ENCODE data around the gene CRB2.

DNA sequence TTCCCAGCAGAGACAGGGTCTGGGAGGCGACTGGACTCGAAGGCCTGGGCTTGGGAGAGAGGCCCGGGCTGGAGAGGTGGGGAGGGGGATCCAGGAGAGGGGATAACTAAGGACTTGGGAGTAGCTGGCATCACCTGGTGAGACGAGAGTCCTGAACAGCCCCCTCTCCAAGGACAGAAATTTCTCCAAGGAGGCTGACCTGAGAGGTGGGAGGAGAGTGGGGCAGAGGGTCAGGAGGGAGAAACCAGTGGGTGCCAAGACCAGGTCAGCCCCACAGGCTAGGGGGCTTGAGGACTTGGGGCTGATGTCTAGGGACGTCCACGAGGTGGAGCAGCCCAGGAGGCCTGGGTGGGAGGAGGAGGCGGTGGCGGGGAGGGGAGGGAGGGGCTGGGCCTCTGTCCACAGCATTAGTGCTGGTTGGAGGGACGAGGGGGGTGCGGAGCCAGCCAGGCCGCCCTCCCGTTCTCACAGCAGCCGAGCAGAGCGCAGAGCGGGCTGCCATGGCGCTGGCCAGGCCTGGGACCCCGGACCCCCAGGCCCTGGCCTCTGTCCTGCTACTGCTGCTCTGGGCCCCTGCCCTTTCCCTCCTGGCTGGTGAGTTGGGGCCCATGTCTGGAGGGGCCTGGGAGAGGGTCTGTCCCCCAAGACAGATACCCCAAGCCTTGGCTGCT lies at the start of gene CRB2:
- TF ChIP-seq, protein P1, sequence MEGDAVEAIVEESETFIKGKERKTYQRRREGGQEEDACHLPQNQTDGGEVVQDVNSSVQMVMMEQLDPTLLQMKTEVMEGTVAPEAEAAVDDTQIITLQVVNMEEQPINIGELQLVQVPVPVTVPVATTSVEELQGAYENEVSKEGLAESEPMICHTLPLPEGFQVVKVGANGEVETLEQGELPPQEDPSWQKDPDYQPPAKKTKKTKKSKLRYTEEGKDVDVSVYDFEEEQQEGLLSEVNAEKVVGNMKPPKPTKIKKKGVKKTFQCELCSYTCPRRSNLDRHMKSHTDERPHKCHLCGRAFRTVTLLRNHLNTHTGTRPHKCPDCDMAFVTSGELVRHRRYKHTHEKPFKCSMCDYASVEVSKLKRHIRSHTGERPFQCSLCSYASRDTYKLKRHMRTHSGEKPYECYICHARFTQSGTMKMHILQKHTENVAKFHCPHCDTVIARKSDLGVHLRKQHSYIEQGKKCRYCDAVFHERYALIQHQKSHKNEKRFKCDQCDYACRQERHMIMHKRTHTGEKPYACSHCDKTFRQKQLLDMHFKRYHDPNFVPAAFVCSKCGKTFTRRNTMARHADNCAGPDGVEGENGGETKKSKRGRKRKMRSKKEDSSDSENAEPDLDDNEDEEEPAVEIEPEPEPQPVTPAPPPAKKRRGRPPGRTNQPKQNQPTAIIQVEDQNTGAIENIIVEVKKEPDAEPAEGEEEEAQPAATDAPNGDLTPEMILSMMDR (IDR thresholded peaks at IDR 0.05) = no peak
- no peak for TF ChIP-seq POLR2A (IDR thresholded peaks at IDR 0.05)
